Measurements from ENCODE around the gene EBI3.
"Not testable (repeated sequence)": the region's sequence is repeated elsewhere in the genome, so short reads cannot be mapped to it uniquely, and the experiment has no call there.

The EBI3 gene

DNA sequence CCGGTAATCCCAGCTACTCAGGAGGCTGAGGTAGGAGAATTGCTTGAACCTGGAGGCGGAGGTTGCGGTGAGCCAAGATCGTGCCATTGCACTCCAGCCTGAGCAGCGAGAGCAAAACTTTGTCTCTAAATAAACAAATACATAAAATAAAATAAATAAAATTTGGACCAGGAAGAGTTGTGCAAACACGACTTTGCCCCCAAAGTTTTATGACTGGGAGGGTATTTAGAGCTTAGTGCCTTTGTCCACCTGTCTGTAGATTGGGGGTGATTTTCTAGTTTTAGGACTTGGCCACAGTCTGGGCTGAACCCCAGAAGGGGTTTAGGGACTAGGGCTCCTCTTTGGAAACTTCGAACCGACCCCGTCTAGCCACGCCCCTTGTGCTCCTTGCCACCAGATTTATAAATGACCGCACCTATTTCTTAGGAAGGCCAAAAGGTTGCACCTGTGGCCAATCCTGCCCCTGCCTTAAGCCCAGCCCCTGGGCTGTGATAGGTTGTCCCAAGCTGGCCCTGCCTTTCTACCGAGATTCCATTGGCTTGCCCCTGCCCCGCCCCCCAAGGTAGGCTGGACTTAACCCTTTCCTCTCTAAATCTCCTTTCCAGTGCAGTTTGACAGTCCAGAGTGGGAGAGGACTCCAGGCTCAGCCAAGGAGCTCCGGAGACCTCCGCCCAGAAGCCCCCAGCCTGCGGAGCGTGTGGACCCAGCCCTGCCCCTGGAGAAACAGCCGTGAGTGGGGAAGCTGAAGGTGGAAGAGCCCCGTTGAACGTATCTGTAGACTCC is 55.0 kb downstream of the EBI3 start:
- H3K4me3 ChIP-seq (replicated peaks; ENCODE audit: low read depth, low read length) = no peak overlapping the region
- H3K27me3 ChIP-seq (replicated peaks; ENCODE audit: control insufficient read depth, insufficient read depth, low read length) = no peaks in the 10 kb centered on the region; the same call in 1 of the 2 replicates
- no peaks in the 10 kb centered on the region for H3K36me3 ChIP-seq (ENCODE audit: control insufficient read depth, insufficient read depth, low read length)
- DNase-seq (ENCODE audit: extremely low read depth, insufficient read length) = no peak
- TF ChIP-seq, protein P1, sequence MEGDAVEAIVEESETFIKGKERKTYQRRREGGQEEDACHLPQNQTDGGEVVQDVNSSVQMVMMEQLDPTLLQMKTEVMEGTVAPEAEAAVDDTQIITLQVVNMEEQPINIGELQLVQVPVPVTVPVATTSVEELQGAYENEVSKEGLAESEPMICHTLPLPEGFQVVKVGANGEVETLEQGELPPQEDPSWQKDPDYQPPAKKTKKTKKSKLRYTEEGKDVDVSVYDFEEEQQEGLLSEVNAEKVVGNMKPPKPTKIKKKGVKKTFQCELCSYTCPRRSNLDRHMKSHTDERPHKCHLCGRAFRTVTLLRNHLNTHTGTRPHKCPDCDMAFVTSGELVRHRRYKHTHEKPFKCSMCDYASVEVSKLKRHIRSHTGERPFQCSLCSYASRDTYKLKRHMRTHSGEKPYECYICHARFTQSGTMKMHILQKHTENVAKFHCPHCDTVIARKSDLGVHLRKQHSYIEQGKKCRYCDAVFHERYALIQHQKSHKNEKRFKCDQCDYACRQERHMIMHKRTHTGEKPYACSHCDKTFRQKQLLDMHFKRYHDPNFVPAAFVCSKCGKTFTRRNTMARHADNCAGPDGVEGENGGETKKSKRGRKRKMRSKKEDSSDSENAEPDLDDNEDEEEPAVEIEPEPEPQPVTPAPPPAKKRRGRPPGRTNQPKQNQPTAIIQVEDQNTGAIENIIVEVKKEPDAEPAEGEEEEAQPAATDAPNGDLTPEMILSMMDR (IDR thresholded peaks at IDR 0.05; ENCODE audit: insufficient read depth, low read length, poor library complexity, severe bottlenecking) = no peak

DNA sequence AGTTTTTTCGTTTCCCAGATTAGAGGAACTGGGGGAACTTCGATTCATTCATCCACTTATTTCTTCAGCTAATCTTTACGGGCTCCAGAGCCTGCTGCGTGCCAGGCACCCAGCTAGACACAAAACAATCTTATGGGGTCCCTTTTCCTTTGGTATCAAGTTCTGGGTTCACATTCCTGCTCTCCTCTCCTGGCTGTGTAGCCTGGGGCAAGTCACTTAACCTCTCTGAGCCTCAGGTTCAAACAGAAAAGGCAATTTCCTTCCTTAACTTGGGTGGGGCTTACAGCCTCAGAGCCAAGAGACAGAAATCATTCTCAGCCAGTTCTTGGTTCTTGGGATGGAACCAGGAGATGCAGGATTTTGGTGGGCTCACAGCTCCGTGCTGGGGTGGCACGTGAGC is 55.7 kb downstream of the EBI3 start:
- TF ChIP-seq, protein P1 (IDR thresholded peaks at IDR 0.05; ENCODE audit: insufficient read depth, low read length, poor library complexity, severe bottlenecking) = no peak

DNA sequence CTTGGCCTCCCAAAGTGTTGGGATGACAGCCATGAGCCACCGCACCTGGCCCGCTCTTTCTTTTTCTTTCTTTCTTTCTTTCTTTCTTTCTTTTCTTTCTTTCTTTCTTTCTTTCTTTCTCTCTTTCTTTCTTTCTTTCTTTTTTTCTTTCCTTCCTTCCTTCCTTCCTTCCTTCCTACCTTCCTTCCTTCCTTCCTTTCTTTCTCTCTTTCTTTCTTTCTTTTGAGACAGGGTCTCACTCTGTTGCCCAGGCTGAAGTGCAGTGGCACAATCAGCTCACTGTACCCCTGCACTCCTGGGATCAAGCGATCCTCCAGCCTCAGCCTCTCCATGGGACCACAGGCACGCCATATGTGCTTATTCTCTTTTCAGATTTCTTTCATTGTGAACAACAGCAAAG is 56.8 kb downstream of the EBI3 start:
- DNase-seq (ENCODE audit: extremely low read depth, insufficient read length); H3K27me3 ChIP-seq (replicated peaks; ENCODE audit: control insufficient read depth, insufficient read depth, low read length): not testable (repeated sequence)

More for the DNA sequence above, 55.7 kb downstream of the EBI3 start:
- no peak for DNase-seq (ENCODE audit: extremely low read depth, insufficient read length)
- Histone ChIP-seq H3K27me3 (replicated peaks; ENCODE audit: control insufficient read depth, insufficient read depth, low read length) (no peaks in the 10 kb centered on the region; the same call in 1 of the 2 replicates), H3K4me3 (replicated peaks; ENCODE audit: low read depth, low read length) (no peak overlapping the region), H3K36me3 (ENCODE audit: control insufficient read depth, insufficient read depth, low read length) (no peaks in the 10 kb centered on the region)

More for the DNA sequence above, 56.8 kb downstream of the EBI3 start:
- not testable (repeated sequence) for H3K4me3 ChIP-seq (replicated peaks; ENCODE audit: low read depth, low read length); H3K36me3 ChIP-seq (ENCODE audit: control insufficient read depth, insufficient read depth, low read length)

Measured in GM06990 (cell line).